ENCODE results near the gene SOX13. TPM values are rescaled to one million over a fixed set of nuclear protein-coding genes. Genes with fewer than 3 reads are reported as not detected.

SOX13 gene
- polyA plus RNA-seq, result 0.33 TPM

DNA sequence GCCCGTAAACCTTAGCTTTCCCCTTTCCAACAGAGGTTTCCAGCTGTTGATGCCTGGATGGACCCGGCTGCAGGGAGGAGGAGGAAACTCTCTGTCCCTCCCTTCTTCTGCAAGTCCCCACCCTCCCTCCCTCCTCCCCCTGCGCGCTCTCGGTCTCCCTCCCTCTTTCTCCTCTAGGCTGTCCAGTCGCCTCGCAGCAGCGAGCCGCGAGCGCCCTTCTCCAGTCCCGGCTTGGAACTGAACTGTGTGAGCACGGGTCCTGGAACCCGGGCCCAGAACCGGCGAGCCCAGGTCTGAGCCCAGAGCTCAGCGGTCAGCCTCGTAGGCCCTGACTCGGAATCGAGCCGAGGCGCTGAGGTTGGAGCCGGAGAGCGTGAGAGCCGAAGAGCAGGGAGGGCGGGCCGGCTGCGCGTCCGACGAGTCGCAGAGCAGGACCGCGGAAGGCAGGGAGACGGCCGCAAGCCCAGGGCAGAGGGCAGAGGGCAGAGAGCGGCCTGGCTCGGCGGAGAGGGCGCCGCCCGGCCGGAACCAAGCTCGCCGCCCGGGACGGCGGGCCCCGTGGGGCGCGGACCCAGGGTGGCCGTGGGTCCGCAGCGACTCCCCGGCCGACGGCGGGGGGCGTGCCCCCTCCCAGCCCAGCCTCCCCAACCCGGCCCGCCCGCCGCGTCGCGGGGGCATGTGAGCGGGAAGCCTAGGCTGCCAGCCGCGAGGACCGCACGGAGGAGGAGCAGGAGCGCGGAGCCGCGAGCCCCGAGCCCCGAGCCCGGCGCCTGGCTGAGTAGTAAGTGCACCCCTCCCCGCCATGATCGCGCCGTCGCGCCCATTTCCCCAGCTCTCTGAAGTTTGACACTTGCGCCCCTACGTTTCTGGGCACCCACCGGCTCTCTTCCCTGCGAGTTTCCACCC, at the start of gene SOX13:
SOX13 (plus strand) TSS at position 185 of the 906 bp plus-strand sequence. CDS start 39,801 bp downstream, outside the sequence.
- peaks cover 4 to 15% (median 7%) of the 10 kb centered on the region in 3 donors for H3K4me1 Mint-ChIP-seq
- H3K27ac Mint-ChIP-seq, result no peak within 1 kb of the TSS
- no peaks in the 10 kb centered on the region for H3K36me3 Mint-ChIP-seq

DNA sequence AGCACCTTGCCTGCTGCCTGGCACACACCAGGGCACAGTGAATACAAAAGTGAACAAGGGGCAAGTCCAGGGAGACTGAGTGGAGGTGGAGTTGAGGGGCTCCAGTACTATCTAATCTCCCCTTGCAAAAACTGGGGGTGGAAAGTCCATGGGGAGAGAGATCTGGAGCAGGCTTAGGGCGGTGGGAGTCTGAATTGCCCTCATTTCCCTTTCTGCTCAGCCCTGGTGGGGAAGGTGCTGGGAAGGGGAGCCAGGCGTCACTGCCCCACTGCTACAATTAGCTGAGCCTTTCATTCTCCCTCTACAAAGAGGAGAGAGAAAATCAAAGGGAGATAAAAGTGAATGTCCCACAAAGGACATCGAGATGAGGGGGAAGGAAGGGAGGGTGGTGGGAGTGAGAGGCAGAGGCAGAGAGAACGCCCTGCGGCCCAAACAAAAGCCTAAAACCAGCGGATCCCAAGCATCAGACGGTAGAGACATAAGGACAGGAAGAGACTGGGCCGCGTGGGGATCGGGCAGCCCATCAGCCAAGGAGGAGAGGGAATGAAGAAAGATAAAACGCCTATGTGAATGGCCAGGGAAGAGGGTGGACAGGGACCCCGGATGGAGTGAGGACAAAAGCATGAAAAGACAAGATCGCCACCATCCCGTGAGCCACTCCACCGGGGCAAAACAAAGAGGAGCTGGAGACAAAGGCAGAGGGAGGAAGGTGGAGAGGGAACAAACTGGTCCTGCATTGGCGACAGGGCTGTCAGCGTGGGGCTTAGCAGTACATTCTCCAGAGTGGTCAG, 46.8 kb upstream of the SOX13 start:
- no peaks in the 10 kb centered on the region for H3K4me1 Mint-ChIP-seq
- H3K9me3 Mint-ChIP-seq, result peaks cover 0 to 2% (median 0%) of the 10 kb centered on the region in 3 donors
- H3K27ac Mint-ChIP-seq, result no peak overlapping the region
- H3K27me3 Mint-ChIP-seq, result peaks cover 16% of the 10 kb centered on the region
- peaks cover 1% of the 10 kb centered on the region for H3K36me3 Mint-ChIP-seq
- H3K4me3 Mint-ChIP-seq, result no peak overlapping the region

More for the DNA sequence above, at the start of gene SOX13:
- peak within 1 kb of the TSS; percentile 67 to 90 (median 82) for H3K4me3 Mint-ChIP-seq
- peaks cover 68% of the 10 kb centered on the region for H3K27me3 Mint-ChIP-seq
- H3K9me3 Mint-ChIP-seq, result peaks cover under 1 to 11% (median 3%) of the 10 kb centered on the region in 3 donors

DNA sequence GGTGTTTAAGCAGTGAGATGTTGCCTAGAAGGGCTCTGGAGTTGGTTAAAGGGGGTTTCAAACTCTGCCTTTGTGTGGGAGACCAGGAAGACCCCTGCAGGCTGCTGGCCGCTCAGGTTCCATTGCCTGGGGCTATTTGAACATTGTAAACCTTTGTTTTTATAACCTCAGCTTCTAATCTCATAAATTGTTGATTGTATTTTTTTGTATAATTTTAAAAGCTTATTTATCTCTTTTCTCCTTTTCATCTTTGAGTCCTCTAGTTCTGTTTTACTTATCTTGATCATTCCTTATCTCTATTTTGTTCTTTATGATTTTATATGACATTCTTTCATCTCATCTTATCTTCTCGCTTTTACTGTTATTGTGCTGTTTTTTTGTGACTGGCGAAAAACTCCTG, 45.5 kb upstream of the SOX13 start:
- Mint-ChIP-seq H3K27ac (no peak overlapping the region), H3K9me3 (peaks cover 0 to 2% (median 0%) of the 10 kb centered on the region in 3 donors), H3K36me3 (peaks cover 1% of the 10 kb centered on the region), H3K27me3 (peaks cover 21% of the 10 kb centered on the region), H3K4me3 (no peak overlapping the region), H3K4me1 (no peaks in the 10 kb centered on the region)

DNA sequence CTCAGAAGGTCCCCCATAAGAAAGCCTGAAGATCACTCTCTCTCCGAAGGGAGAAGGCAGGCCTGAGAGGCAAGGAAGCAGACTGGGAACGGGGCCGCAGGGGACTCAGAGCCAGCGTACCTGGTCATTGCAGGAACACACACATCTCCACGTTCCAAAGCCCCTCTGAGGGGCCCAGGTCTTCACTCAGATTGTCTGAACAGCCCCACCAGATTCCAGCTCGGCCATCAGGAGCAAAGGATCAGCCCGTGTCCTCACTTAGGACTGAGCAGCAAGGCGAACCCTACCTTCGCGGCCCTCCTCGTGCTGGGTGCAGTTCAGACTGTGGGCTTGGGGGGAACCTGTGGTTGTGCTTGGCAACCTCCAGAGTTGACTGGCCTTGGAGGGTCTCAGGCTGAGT, 43.9 kb upstream of the SOX13 start:
- no peak overlapping the region for H3K27ac Mint-ChIP-seq
- no peaks in the 10 kb centered on the region for H3K36me3 Mint-ChIP-seq
- peaks cover 0 to 2% (median 0%) of the 10 kb centered on the region in 3 donors for H3K9me3 Mint-ChIP-seq
- no peak overlapping the region for H3K4me3 Mint-ChIP-seq
- peaks cover 24% of the 10 kb centered on the region for H3K27me3 Mint-ChIP-seq
- H3K4me1 Mint-ChIP-seq, result no peaks in the 10 kb centered on the region

DNA sequence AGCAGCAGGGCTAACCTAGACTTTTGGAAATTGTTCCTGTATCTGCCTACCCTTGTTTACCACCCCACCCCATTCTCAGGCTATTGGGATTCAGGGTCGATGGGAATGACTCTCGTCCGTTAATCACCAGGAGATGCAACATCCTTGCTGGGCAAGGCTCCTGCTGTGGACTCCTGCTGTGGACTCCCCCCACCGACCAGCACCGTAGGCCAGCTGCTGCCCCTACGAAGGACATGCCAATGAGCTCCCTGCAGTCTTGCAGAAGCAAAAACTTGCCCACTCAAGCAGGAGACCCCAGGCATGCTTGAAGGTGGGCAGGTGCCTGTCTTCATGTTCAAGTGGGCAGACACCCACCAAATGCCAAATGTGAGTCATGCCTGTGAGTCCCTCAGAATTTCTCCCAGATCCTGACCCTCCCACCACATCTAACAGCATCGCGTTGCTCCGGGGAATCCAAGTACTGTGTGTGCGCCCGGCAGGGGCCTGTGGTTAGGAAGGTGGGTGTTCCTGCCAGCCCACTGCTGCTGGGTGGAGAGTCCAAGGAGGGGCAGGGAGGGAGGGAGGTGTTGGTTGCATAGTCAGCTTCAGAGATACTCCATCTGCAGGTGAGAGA, 41.7 kb upstream of the SOX13 start:
- no peak overlapping the region for H3K4me3 Mint-ChIP-seq
- no peaks in the 10 kb centered on the region for H3K9me3 Mint-ChIP-seq
- H3K36me3 Mint-ChIP-seq, result no peaks in the 10 kb centered on the region
- H3K4me1 Mint-ChIP-seq, result no peaks in the 10 kb centered on the region
- H3K27ac Mint-ChIP-seq, result no peak overlapping the region
- H3K27me3 Mint-ChIP-seq, result peaks cover 13% of the 10 kb centered on the region

DNA sequence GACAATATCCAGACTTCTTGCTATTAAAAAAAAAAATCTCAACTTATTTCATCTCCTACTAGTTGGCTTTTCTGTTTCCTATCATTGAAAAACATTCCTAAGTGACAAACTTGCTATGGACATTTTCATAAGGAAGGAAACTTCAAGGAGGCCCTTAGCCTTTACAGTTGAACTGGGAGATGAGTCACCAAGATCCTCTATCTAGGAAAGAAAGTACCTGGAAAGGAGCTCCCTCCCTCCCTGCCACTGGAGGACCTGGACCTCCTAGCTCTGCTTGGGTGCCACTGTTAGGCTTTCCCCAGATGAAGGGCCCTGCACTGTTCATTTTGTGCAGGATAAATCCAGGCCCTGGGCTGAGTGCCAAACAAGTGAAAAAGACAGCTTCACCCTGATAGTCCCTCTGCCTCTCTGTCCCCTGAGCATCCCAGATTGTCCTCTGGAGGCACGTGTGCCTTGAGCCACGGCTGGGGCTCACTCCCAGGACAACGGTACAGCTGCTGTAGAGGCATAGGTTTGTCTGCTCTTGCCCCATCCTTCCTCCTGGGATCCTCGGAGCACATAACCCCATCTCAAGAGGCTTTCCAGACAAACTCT, 40.2 kb upstream of the SOX13 start:
- Mint-ChIP-seq H3K27ac (no peak overlapping the region), H3K4me1 (no peaks in the 10 kb centered on the region), H3K36me3 (no peaks in the 10 kb centered on the region), H3K4me3 (no peak overlapping the region), H3K9me3 (no peaks in the 10 kb centered on the region), H3K27me3 (peaks cover 13% of the 10 kb centered on the region)

DNA sequence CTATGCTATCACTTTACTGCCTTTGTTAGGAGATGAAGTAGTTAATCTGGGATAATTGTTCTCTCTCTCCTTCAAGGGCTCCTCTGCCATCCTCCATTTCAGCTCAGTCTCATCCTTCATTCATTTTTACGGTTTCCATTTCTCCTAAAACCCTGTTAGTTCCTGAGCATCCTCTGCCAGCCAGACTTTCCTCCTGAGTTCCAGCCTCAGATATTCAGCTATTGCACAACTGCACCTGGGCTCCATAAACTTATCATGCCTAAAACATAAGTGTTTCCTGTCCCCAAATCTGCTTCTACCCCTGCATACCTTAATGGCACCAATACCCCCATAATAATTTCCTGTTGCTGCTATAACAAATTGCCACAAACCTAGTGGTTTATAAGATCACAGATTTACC, 39.6 kb upstream of the SOX13 start:
- peaks cover 13% of the 10 kb centered on the region for H3K27me3 Mint-ChIP-seq
- no peaks in the 10 kb centered on the region for H3K9me3 Mint-ChIP-seq
- no peaks in the 10 kb centered on the region for H3K4me1 Mint-ChIP-seq

DNA sequence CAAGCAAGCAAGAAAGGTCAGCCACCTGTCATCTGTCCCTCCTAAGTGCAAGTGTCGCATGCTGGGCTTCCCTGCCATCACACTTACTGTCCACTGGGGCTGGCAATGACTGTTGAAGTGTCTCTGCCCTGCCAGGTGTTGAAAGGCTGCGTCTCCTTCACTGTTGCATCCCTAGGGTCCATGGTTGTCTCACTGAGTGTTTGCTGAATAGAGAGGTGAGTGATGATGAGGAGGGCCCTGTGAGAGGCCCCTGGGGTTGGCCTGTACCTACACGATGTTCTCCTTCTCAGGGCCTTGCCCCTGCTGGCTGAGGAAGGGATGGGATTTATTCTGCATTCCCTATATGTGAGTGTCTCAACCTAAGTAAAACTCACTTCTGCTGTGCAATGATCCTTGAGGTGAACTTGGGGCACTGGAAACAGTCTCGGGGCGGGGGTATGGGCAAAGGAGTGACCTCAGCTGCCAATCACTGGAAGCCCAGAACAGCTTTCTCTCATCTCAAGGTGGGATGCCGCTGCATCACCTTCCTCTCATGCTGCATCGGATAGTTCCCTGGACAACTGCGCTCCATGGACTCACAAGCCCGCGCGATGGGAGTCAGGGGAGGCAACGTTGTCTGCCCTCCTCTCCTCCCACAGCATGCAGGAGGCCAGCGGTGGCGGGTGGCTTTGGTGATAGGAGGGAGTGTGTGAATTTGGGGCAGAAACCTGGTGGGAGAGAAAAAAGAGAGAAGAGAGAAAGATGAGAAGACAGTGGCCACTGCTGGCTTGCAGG, 35.8 kb upstream of the SOX13 start:
- Mint-ChIP-seq H3K4me1 (peaks cover 0 to 2% (median 2%) of the 10 kb centered on the region in 3 donors), H3K27me3 (peaks cover 13% of the 10 kb centered on the region), H3K4me3 (no peak overlapping the region), H3K27ac (no peak overlapping the region), H3K9me3 (no peaks in the 10 kb centered on the region), H3K36me3 (no peaks in the 10 kb centered on the region)

More for the DNA sequence above, 39.6 kb upstream of the SOX13 start:
- Mint-ChIP-seq H3K4me3 (no peak overlapping the region), H3K36me3 (no peaks in the 10 kb centered on the region), H3K27ac (no peak overlapping the region)

DNA sequence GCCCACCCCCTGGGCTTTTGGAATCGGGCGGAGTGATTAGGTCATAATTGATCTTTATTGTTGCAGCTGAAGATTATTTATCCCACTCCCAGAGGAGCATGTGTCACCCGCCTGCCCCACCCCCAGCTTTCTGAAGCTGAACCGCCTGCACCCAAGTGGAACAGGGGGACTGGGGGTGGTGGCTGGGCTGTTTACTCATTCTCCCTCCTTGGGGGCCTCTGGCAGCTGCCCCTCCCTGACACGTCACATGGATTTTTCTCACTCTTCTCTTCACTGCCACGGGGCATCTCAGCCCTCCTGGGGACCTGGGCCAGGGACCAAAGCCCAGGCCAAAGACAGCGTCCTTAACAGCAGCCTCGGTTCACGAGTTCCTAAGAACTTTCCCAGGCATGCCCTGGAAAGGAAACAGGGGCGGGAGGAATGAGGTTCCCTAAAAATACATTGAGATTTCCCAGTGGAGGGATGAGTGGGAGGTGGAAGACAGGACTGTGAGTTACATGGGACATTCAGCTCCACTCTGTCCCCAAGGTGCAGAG, 31.6 kb upstream of the SOX13 start:
- Mint-ChIP-seq H3K27me3 (peaks cover 10% of the 10 kb centered on the region), H3K4me1 (peaks cover 0 to 2% (median 2%) of the 10 kb centered on the region in 3 donors), H3K27ac (no peak overlapping the region), H3K9me3 (peaks cover 0 to 4% (median 3%) of the 10 kb centered on the region in 3 donors), H3K4me3 (peak overlapping the region in 1 of 4 donors; percentile 61), H3K36me3 (peaks cover 2% of the 10 kb centered on the region)

DNA sequence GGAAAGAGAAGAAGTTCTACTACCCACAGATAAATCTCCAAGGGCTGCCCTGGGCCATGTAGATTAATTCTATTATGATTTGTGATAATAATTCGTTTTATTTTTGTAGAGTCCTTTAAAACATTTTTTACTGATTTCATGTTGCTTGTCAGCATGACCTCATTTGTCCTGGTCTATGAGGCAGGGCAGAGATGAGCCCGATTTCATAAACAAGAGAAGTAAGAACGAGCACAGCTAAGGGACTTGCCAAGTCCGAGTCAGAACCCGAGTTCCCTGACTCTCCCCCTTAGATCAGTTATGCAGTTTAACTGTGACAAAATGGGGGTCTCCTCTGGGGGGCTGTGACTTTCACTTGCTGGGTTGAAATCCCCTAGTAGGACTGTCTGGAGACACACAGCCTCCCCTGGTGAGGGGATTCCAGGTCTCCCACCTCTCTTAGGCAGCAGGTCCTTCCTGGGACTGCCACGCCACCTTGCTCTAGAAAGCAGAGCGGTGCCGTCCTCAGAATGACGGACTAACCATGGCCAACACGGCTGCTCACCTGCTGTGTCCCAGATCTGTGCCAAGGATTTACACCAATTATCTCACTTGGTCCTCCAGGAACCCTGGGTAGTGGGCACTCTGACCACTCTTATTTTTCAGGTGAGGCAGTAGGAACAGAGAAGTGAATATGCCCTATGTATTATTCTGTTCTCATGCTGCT, 31.0 kb upstream of the SOX13 start:
- H3K27ac Mint-ChIP-seq, result no peak overlapping the region
- peaks cover 0 to 4% (median 3%) of the 10 kb centered on the region in 3 donors for H3K9me3 Mint-ChIP-seq
- H3K27me3 Mint-ChIP-seq, result peaks cover 13% of the 10 kb centered on the region
- peaks cover 2% of the 10 kb centered on the region for H3K36me3 Mint-ChIP-seq
- H3K4me1 Mint-ChIP-seq, result peaks cover 0 to 2% (median 2%) of the 10 kb centered on the region in 3 donors
- H3K4me3 Mint-ChIP-seq, result no peak overlapping the region

DNA sequence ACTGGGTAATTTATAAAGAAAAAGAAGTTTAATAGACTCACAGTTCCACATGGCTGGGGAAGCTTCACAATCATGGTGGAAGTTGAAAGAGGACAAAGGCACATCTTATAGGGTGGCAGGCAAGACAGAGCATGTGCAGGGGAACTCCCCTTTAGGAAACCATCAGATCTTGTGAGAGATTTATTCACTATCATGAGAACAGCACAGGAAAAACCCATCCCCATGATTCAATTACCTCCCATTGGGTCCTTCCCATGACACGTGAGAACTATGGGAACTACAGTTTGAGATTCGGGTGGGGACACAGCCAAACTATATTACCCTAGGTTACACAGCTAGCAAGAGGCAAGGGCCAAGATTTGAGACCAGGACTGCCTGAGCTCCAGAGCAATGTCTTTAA, 30.4 kb upstream of the SOX13 start:
- Mint-ChIP-seq H3K27me3 (peaks cover 13% of the 10 kb centered on the region), H3K27ac (no peak overlapping the region), H3K36me3 (peaks cover 2% of the 10 kb centered on the region), H3K9me3 (peaks cover 0 to 4% (median 3%) of the 10 kb centered on the region in 3 donors), H3K4me1 (peaks cover 0 to 2% (median 2%) of the 10 kb centered on the region in 3 donors), H3K4me3 (no peak overlapping the region)

DNA sequence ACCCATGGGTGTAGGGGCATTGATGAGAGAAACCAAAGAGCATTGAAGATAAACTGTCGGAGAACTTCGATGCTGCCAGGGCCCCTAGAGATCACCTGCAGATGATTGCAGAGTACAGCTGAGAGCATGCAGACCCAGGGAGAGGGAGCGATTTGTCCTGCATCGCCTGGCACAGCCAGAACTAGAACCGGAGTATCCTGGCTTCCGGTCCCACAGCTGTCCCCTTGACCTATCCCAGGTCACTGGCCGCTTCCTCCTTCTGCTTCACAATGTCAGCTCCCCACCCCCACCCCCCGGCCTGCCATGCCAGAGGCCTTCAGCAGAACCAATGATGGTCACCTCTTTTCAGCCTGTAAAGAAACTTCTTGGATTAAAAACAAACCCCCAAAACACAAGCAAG, 29.2 kb upstream of the SOX13 start:
- Mint-ChIP-seq H3K9me3 (peaks cover 0 to 4% (median 3%) of the 10 kb centered on the region in 3 donors), H3K4me1 (peaks cover 0 to 2% (median under 1%) of the 10 kb centered on the region in 3 donors), H3K36me3 (peaks cover 2% of the 10 kb centered on the region), H3K27me3 (peaks cover 13% of the 10 kb centered on the region), H3K4me3 (no peak overlapping the region), H3K27ac (no peak overlapping the region)

DNA sequence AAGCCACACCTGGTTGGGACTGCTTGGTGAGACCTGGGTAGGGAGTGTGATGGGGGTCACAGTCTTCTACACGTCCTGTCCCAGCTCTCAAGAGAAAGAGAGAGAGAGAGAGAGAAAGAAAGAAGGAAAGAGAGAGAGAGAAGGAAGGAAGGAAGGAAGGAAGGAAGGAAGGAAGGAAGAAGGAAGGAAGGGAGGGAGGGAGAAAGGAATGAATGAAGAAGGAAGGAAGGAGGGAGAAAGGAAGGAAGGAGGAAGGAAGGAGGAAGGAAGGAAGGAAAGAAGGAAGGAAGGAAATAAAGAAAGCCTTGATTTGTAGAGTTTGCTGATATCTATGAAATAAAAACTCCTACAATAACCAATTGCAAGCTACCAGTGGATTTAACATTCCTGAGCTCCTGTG, 28.5 kb upstream of the SOX13 start:
- Mint-ChIP-seq H3K4me1 (peaks cover 0 to 2% (median 0%) of the 10 kb centered on the region in 3 donors), H3K27ac (no peak overlapping the region), H3K9me3 (peaks cover 0 to 4% (median 3%) of the 10 kb centered on the region in 3 donors), H3K27me3 (peaks cover 13% of the 10 kb centered on the region), H3K36me3 (peaks cover 2% of the 10 kb centered on the region), H3K4me3 (no peak overlapping the region)

All from IgD-negative memory B cell (primary cell).